NK-92 (cell line): ENCODE results near the gene TBC1D26.
"Not testable (repeated sequence)": the region's sequence is repeated elsewhere in the genome, so short reads cannot be mapped to it uniquely, and the experiment has no call there.

ENCODE experiments used
- DNase-seq: peaks from one replicate; lab custom pipeline; 2025; ENCODE audit not compliant: unreplicated experiment; lab: John Stamatoyannopoulos, UW

TBC1D26 gene

GRCh38 chr17:15742921-15743320, 10.8 kb downstream of the TBC1D26 start:
- DNase-seq, result no peak

DNA sequence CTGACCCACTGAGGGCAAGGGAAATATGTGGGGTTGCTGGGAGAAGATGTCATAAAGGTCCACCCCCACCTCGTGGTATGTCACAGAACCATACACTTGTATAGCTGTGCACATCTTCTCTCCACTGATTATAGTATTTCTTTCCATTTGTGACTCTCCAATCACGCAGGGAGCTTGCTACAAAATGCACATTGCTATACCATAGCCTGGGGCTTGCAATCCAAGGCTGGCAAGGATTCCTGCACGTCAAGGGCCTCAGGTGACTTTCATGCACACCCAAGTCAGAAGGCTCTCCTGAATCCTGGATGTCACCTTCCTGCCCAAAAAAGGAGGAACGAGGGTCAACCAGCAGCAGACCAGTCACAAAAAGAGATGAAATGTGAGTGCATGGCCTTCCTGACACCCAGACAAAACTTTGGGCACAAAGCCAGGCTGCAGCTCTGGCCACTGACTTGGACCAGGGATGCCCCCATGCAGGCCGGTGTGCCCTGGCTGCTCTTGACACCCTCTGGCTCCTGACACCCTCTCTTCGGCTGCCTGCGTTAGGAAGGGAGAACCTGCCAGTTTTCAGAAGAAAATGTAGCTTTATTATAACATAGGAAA, 12.1 kb downstream of the TBC1D26 start:
- DNase-seq, result no peak

- DNase-seq, result no peak
These were observed 12.8 kb downstream of the TBC1D26 start for GRCh38 chr17:15744885-15745284.

DNA sequence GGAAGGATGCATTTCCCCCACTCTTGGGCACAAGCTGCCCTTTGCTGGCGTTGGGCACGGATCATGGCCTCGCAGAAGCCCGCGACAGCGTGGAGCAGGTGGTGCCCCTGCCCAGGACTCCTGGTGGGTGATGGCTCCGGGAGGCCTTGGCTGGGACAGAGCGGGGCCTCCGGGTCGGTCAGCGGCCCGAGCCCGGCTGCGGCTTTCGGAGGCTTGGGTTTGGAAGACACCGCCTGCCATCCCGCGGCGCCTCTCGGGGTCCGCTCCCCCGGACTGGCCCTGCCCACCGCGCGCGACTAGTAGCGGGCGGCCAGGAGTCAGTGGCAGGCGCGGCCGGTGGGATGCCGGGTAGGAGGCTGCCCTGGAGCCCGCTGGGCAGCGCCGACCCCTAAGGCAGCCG, 17.3 kb downstream of the TBC1D26 start:
- not testable (repeated sequence) for DNase-seq

DNA sequence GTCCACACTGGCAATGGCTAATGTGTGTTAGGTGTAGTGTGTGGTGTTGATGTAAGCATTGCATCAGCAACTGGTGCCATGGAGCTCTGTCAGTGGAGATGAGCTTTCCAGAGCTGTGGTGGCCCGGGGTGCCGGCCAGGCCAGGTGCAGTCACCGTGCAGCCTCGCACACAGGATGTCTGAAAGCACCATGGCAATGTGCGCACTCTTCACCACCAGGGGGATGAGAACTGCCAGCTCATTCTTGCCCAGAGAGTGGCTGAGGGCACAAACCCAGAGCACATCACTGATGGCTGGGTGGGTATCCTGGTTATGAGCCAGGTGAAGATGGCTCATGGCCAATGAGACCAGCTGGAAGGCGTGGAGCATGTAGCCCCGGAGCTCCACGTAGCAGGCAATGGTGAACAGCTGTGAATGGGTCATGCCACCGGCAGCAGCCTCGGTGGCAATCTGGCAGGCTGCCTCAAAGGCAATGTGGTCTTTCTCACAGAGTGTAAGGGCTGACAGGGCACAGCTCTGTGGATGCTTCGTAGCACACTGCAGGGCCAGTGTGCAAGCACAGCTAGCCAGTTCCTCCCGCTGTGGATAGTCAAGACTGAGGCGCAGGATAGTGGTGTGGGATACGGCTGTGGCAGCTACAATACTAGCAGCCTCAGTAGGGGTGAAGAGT, 36.9 kb downstream of the TBC1D26 start:
- DNase-seq, result not testable (repeated sequence)

DNA sequence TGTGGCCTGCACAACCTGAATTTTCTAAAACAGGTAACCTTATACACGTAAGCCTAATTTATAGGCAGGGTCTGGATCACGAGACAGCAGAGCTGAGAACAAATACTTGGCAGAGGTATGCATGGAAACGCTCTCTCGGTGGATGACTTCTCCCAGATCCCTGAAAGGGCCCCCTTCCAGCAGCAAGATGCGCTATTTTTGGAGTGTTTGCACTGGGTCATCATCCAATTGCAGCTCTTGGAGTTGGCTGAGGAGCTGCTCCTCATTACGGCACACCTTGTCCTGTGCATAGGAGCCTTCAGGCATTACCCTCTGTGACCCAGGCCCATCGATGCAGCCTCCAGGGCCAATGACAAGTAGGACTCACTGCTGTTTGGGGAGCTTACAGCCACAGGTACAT, 38.6 kb downstream of the TBC1D26 start:
- DNase-seq, result not testable (repeated sequence)

GRCh38 chr17:15776871-15777270, 44.8 kb downstream of the TBC1D26 start:
- no peak for DNase-seq

DNA sequence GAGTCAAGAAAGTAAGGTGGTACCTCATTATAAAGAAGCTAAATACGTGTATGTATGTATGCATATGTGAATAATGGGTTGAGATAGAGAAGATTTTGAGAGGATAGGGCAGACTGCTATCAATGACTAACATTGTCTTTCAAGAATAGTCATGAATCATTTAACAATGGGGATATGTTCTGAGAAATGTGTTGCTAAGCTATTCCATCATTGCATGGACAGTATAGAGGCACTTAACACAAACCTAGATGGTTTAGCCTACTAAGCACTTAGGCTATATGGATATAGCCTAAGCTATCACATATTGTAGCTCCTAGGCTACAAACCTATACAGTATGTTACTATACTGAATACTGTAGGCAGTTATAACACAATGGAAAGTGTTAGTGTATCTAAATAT, 45.2 kb downstream of the TBC1D26 start:
- no peak for DNase-seq

DNA sequence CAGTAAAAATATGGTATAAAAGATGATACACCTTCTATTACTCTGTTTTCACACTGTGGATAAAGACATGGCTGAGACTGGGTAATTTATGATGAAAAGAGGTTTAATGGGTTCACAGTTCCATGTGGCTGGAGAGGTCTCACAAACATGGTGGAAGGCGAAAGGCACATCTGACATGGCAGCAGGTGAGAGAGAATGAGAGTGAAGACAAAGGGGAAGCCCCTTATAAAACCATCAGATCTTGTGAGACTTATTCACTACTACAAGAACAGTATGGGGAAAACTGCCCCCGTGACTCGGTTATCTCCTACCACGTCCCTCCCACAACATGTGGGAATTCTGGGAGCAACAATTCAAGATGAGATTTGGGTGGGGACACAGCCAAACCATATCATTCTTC, 45.6 kb downstream of the TBC1D26 start:
- DNase-seq, result no peak

GRCh38 chr17:15779119-15779518, 47.0 kb downstream of the TBC1D26 start:
- DNase-seq, result no peak

DNA sequence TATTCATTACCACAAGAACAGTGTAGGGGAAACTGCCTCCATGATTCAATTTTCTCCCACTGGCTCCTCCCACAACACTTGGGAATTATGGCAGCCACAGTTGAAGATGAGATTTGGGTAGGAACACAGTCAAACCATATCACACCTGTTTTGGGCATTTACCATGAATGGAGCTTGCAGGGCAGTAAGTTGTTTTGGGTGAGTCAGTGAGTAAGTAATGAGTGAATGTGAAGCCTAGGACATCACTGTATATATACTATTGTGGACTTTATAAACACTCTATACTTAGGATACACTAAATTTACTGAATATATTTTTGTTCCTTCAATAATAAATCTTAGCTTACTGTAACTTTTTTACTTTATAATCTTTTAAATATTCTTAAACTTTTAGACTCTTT, 48.1 kb downstream of the TBC1D26 start:
- DNase-seq, result no peak

DNA sequence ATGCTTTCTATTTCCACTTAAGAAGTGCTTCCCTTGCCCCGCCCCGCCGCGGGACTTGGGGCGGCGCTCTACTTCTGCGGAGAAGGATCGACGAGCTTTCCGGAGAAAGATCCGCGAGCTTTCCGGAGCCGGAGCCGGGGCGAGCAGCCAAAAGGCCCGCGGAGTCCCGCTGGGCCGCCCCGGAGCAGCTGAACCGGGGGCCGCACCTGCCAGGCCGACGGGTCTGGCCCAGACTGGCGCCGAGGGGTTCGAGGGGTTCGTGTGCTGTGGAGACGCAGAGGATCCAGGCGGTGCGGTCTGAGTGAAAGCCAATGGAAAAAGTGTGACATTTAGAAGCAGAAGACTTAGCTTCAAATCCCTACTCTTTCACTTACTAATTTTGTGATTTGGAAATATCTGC, 50.8 kb downstream of the TBC1D26 start:
- DNase-seq, result no peak

GRCh38 chr17:15783461-15783860, 51.4 kb downstream of the TBC1D26 start:
- DNase-seq, result no peak

- not testable (repeated sequence) for DNase-seq
These were observed 52.3 kb downstream of the TBC1D26 start for GRCh38 chr17:15784351-15784750.

- not testable (repeated sequence) for DNase-seq
These were observed 55.4 kb downstream of the TBC1D26 start for GRCh38 chr17:15787363-15788075.

DNA sequence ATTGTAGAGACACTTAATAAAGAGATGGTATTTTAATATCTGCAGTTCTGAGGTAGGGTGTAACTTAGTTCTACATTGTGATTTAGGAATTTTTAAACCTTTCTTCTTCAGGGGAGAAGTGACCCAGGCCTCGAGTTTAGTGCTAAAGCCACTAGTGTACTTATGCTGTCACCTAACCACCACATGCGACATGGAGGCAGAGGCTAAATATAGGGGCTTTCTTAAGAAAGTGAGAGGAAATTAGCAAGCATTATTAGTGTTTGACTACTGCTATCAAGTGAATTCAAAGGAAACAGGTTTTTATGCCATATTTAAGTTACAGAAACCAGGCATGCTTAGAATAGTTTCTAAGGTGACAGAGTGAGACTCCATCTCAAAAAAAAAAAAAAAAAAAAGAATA, 56.3 kb downstream of the TBC1D26 start:
- DNase-seq, result not testable (repeated sequence)
